B cell (primary cell): ENCODE measurements around the gene BRSK2.

ENCODE experiments used
- CTCF ChIP-seq: fragments of 200-600 bp; IDR thresholded peaks from one replicate; pipeline ENCODE4 v1.8.0; 2022; ENCODE audit warnings: antibody characterized with exemption, mild to moderate bottlenecking
- EZH2 ChIP-seq: IDR thresholded peaks from 2 replicates; pipeline ENCODE4 v1.6.1; 2012; ENCODE audit warnings: borderline replicate concordance, low read depth, mild to moderate bottlenecking, moderate library complexity, low read length; ENCODE audit not compliant: insufficient read depth, poor library complexity, severe bottlenecking

- TF ChIP-seq CTCF (no peak), EZH2 (no peak)
Observed at GRCh38 chr11:1356007-1356435, 33.7 kb upstream of the BRSK2 start.
